Sigmoid colon (tissue), 4 donors: ENCODE data around the gene GFM1.

Experiments used
- CTCF ChIP-seq, 4 experiments: fragments of 450-650 bp in 3 of 4; fragments of 200-600 bp in 1 of 4; IDR thresholded peaks; one replicate each; pipeline ENCODE4 v1.5.1; 2016 to 2019; ENCODE audit warnings: antibody characterized with exemption in 4 of 4, mild to moderate bottlenecking in 3 of 4, moderate library complexity in 2 of 4
- EP300 ChIP-seq, 4 donors: sonication (generic); formaldehyde crosslinking; IDR thresholded peaks; one replicate each; pipeline ENCODE4 v1.6.1; 2017; ENCODE audit warnings: antibody characterized with exemption in 4 of 4
- POLR2AphosphoS5 ChIP-seq, 4 donors: sonication (generic); formaldehyde crosslinking; IDR thresholded peaks; one replicate each; pipeline ENCODE4 v1.6.1; 2017; ENCODE audit warnings: antibody characterized with exemption in 4 of 4

GRCh38 chr3:158718490-158719170 lies 74.3 kb downstream of the GFM1 start:
- TF ChIP-seq POLR2AphosphoS5 (IDR thresholded peaks at IDR 0.05) (no peak), CTCF (IDR thresholded peaks at IDR 0.05) (no peak), EP300 (IDR thresholded peaks at IDR 0.05) (no peak)
